NCI-H748 (cell line): ENCODE measurements around the gene ABHD11.
"Not testable (repeated sequence)": the region's sequence is repeated elsewhere in the genome, so short reads cannot be mapped to it uniquely, and the experiment has no call there.

ENCODE experiments used
- DNase-seq: peaks from one replicate; lab custom pipeline; 2025; ENCODE audit not compliant: unreplicated experiment; lab: John Stamatoyannopoulos, UW

ABHD11 gene

DNA sequence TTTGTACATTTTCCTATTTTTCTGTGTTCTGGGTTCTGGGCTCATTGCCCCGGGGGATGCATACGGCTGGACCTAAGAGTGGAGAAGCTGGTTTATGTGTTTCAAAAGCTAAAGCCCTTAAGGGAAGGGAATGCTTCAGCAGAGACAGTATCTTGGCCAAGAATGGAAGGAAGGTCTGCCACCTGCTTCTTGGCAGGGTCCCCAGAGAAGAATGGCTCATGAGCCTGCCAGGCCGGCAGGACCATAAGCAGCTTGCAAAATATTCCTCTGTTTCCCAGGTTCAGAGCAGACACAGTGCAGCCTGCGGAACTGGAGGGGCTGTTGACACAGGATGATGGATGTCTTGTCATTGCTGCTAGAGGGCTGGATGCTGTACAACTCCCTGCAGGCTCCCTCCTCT, 7.8 kb upstream of the ABHD11 start:
- DNase-seq, result no peak

DNA sequence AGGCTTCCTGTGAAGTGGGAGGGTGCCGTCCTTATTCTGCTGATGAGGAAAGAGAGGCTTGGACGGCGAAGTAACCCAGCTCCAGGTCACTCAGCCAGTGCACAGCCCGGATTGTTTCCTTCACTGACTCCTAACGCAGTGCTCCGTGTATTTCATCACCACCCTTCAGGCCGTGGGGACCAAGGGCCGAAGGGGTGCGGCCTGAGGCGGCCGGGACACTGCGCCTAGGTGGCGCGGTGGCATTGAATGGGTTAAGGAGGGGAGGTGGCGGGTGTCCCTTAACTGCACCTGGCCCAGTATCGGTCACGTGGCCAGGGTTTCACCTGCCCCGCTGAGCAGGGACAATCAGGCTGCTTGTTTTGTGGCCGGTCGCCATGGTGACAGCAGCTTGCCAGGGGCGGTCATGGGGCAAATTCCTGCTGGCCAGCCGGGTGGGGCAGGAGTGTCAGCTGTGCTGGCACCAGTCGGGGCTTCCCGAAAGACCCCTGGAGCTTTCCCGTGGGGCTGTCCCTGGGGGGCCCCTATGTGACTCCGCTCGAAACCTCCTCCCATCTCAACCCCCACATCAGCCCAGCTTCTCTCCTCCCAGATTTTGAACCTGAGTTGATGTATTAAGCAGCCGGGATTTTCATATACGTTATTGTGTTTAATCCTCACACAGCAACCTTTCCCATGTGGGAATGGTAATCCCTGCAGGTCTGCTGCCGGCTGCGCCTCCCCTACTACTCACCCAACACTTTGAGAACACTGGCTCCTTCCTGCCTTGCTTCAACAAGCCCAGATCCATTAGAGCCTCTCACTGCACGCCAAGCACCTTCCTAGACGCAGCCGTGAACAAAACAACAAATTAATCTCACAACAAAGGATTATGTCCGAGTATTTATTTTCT, 4.4 kb upstream of the ABHD11 start:
- peak; percentile 99 for DNase-seq

DNA sequence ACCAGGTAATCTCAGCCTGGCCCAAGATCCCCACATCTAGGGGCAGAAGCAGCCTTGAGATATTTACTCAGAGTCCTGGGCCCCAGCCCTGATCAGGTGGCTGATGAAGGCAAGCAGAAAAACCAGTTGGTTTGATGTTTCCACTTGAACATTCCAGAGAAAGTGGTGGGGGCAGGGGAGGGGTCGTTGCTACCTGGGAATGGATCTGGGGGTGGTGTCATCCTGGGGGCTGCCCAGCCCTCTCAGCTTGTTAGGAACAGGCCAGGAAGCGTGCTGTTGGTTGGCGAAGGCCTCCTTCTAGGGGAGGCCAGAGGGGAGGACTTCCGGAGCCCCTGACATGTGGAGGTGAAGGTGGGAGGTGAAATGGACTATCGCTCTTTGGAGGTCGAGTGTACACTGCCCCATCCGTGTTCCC, 3.7 kb upstream of the ABHD11 start:
- peak; percentile 86 for DNase-seq

DNA sequence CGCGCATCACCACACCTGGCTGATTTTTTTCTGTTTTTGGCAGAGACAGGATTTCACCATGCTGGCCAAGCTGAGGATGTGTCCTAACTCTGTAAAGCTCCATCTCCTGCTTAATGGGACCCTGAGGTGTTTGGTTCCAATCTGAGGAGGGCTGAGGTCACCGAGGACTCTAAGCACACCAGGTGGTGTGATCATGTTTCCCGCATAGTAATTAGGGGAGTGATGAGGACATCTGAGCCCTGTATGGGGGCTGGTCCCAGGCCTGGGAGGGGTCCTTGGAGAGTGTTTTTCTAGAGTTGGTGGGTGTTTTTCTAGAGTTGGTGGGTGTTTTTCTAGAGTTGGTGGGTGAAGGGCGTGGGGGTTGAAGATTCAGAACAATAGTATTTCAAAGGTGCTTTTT, 3.0 kb upstream of the ABHD11 start:
- DNase-seq, result peak; percentile 81

DNA sequence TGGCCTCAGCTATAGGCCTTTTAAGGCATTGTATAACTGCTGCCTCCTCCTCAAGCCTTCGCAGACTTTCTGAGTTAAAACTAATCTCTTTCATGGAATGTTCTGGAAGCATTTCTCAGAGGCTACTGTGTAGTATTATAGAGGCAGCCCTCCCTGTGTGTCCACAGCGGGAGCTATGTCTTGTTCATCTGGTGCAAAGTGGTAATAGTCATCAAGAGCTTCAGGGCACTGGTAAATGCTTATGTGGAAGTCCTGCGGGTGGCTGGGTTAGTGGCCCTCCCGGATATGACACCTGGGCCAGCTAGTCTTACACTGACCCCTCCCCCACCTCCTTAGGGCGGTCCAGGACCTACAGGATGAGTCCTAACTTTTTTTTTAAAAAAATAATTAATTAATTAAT, 2.2 kb upstream of the ABHD11 start:
- no peak for DNase-seq

DNA sequence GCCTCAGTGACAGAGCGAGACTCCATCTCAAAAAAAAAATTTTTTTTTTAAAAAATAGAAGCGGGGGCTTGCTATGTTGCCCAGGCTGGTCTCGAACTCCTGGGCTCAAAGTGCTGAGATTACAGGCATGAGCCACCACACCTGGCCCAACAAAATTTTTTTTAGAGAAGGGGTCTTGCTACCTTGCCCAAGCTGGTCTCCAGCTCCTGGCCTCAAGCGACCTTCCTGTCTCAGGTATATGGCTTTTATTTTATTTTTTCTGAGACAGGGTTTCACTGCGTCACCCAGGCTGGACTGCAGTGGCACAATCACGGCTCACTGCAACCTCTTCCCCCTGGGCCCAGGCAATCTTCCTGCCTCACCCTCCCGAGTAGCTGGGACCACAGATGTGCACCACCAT, 1.6 kb upstream of the ABHD11 start:
- DNase-seq, result no peak

DNA sequence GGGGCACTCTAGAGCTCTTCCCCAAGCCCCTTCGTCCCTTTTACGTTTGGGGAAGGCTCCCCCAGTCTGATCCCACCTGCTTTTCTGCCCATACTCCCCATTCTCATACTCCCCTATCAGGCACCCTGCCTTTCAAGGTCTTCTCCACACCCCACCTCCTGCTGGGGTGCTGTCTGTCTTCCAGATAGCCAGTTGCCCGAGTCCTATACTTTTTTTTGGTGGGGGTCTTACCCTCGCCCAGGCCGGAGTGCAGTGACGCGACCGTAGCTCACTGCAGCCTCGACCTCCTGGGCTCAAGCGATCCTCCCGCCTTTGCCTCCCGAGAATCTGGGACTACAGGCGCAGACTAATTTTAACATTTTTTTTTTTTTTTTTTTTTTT, 775 bp upstream of the ABHD11 start:
- DNase-seq, result no peak

DNA sequence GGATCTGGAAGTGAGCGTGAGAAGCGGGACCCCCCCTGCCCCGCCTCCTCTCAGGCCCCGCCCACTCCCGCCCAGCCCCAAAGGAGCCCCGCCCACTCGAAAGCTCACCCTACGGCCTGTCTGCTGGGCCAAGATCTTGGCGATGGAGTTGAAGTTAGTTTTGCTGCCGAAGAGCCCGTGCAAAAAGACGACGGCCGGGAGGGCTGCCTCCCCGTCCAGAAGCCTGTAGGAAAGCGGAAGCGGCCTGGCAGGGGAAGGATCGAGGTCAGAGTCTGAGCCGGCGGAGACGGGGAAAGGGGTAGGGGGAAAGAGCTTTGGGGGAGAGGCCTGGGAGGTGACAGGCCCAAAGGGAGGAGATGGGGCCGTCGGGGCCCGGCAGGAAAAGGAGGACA, 386 bp downstream of the ABHD11 start:
- DNase-seq, result peak; percentile 66

DNA sequence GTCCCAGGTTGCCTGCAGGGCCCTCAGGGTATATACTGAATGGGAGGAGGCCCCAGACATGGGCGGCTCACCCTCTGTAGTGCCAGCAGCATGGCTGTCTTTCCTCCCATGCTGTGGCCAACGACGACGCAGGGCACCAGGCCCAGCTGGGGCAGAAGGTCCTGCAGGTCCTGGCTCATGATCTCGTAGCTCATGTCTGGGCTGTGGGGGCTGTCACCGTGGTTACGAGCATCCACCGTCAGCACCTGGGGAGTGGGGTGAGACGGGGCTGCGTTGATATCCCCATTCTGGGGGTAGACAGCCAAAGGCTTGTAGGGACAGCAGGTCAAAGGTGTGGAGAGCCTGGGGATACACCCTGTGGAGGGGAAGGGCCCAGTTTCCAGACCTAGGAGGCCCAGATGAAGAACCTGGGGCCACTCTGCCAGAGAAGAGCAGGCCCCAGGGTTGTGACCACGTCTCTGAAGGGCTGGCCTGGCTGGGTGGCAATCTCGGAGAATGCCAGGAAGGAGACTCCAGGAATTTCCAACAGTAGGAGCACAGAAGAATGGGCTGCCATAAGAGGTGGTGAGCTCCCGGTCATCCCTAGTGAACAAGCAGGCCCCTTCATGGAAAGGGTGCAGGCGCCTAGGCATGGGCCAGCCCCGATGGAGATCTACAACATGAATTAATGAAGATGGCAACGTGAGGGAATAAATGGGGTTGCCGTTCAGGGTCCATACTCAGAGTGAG, 947 bp downstream of the ABHD11 start:
- DNase-seq, result no peak

DNA sequence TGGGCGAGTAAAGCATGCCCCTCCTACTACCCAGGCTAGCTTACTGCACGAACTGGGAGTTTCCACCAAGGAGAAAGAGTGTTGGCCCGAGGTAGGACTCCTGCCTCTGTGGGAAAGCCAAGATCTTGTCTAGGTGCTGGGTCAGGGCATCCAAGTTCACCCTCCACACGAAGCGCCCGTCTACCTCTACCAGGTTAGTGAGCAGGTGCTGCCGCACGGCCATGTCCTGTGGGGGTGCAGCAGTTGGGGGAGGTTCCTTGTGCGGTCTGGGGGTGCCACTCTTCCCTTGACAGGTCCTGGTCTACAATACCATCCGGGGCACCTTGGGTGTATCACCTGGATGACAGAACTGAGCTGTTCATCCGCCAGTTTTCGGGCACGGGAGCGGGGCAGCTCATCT, 1.7 kb downstream of the ABHD11 start:
- DNase-seq, result no peak

DNA sequence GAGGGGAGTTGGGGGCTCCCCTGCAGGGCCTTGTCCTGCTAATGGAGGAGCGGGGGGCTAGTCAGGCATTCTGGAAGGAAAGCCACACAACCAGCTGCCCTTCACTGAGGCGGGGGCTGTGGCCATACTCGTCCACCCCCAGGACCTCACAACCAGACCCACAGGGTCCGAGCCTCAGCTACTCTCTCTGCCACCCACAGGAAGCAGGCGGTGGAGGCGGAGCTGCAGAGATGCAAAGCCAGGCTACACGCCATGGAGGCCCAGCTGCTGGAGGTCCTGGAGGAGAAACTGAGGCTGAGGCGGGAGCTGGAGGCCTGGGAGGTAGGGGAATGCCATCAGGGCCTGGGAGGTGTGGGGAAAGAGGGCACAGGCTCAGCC, 3.1 kb downstream of the ABHD11 start:
- DNase-seq, result no peak

DNA sequence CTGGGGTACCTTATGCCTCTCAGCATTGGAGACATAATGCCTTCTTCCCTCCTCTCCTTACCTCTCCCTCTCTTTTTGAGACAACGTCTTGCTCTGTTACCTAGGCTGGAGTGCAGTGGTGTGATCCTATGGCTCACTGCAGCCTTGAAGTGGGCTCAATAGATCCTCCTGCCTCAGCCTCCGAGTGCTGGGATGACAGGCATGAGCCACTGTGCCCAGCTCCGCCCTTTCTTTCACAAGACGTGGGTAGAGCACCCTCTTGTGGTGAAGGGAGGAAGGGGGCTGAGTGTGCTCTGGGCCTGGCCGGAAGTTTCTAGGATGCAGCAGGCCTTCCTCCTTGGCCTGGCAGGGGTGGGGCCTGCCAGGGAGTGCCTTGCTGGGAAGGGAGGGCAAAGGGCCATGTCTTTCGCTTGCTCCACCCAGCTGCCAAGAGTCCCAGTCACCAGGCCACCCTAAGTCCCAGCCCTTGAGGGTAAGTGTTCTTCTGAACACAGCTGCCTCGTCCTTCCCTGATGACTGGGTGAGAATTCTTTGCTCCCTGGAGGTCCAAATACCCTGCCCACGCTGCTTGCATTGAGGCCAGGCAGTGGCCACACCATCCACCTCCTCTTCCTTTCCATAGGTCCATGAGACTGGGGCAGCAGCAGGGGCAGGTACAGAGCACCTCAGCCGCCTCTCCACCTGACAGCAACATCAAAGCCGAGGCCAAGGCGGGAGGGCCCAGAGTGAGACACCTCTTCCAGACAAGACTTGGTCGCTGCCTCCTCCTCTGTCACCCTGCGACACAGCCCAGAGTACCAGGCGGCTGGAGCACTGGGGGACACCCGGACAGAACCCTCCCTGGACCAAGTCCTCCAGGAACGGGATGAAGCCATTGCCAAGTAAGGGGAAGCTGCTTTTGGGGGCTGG, 3.7 kb downstream of the ABHD11 start:
- DNase-seq, result peak; percentile 79

DNA sequence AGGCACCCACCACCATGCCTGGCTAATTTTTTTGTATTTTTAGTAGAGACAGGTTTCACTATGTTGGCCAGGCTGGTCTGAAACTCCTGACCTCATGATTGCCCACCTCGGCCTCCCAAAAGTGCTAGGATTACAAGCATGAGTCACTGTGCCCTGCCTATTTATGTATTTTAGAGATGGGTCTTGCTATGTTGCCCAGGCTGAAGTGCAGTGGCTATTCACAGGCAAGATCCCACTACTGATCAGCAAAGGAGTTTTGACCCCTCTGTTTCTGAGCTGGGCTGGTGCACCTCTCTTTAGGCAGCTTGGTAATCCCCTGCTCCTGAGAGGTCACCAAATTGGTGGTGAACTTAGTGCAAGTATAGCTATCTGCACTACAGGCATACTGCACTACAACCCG, 6.2 kb downstream of the ABHD11 start:
- no peak for DNase-seq

DNA sequence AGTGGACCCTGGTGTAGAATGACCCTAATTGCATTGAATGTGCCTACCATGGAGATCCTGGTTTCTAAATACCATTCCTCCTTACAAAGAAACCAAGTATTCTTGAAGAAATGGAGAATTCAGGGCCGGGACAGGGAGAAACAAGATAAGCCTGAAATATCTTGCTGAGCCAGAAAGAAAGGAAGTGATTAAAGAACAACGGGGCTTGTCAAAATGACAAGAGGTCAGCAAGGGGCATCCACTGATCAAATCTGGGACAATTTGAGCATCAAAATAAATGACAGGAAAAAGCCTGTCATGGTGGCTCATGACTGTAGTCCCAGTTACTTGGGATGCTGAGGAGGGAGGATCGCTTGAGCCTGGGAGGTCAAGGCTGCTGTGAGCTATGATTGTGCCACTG, 8.1 kb downstream of the ABHD11 start:
- DNase-seq, result no peak

DNA sequence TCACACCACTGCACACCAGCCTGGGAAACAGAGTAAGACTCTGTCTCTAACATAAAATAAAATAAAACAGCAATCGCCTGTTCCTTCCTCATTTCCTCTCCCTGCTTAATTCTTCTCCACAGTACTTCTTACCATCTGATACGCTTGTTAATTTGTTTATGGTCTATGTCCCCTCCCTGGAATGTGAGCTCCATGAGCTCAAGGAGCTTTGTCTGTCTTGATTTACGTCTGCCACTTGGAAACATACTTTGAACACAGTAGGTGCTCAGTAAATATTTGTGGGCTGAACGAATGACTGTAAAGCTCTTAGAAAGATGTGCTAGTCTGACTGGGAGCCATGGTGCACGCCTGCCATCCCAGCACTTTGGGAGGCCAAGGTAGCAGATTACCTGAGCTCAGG, 10.1 kb downstream of the ABHD11 start:
- DNase-seq, result no peak

DNA sequence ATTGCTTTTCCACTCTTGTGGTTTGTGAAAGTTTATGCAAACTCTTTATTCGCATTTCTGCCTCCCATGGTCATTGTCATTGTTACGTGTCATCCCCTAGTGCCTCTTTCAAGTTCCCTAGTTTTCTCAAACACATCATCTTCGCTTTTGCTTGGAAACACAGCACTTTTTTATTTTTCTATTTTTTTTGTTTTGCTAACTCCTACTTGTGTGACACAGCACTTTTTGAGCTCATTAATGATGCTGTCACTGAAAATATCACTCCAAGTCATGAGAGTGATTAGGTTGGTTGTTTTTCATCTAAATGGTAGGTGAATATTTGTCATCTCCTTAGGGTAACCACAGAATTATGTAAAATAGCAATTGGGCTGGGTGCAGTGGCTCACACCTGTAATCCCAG, 10.7 kb downstream of the ABHD11 start:
- DNase-seq, result no peak

DNA sequence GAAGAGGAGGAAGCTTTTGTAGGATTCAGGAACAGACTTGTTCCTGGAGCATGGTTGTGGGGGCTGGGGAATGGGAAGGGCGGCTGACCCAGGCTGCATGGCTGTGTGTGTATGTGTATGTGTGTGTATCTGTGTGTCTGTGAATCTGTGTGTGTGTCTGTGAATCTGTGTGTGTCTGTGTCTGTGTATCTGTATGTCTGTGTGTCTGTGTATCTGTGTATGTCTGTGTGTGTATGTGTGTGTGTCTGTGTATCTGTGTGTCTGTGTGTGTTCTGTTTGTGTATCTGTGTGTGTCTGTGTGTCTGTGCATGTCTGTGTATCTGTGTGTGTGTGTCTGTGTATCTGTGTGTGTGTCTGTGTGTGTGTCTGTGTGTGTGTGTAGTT, 12.5 kb downstream of the ABHD11 start:
- DNase-seq, result no peak

DNA sequence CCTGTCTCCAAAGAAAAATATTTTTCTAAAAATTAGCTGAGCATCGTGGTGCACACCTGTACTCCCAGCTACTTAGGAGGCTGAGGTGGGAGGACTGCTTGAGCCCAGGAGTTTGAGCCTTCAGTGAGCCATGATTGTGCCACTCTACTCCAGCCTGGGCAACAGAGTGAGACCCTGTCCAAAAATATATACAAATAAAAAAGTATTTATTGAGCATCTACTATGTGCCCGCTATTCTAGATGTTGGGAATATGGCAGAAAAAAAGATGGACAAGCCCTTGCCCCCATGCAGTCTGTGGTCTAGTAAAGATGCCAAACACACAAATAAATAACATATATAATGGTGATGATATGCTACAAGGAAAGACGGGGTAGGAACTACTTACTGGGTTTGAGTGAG, 14.8 kb downstream of the ABHD11 start:
- DNase-seq, result no peak

DNA sequence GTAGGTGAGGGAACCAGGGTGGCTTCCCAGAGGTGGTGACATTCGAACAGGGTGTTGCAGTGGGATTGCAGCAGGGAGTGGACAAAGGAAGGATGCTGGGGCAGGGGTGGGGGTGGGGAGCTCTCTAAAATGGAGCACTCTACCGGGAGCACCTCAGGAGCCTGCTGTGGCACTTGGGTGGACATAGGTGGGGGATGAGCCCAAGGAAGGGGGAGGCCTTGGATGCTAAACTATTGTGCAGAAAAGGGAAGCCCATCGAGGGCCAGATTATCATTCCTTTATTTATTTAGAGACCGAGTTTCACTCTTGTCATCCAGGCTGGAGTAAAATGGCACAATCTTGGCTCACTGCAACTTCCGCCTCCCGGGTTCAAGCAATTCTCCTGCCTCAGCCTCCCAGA, 15.8 kb downstream of the ABHD11 start:
- no peak for DNase-seq

DNA sequence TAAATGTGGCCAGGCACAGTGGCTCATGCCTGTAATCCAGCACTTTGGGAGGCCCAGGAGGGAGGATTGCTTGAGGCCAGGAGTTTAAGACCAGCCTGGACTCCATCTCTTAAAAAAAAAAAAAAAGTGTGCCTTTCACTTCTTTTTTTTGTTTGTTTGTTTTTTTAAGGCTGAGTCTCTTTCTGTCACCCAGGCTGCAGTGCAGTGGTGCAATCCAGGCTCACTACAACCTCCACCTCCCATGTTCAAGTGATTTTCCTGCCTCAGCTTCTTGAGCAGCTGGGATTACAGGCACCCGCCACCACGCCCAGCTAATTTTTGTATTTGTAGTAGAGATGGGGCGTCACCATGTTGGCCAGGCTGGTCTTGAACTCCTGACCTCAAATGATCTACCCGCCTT, 16.4 kb downstream of the ABHD11 start:
- not testable (repeated sequence) for DNase-seq

DNA sequence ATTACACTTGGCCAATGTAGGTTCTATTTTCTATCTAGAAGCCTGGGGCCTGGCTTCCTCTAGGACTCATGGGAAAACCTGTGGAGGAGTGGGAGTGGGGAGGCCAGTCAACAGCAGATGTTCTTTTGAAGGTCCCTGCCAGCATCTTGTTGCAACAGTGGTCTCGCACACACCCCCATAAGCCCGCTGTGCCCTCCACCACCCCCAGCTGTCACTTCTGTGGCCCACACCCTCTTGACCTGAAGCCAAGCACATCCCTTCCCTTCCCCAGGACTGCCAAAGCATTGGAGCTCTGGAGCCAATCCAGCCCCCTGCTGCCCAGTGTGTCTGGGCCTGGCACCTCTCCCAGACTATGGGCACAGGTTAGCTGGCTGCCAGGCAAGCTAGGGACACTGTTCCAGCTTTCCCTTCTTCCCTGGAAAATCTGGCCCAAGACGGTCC, 17.2 kb downstream of the ABHD11 start:
- DNase-seq, result no peak

DNA sequence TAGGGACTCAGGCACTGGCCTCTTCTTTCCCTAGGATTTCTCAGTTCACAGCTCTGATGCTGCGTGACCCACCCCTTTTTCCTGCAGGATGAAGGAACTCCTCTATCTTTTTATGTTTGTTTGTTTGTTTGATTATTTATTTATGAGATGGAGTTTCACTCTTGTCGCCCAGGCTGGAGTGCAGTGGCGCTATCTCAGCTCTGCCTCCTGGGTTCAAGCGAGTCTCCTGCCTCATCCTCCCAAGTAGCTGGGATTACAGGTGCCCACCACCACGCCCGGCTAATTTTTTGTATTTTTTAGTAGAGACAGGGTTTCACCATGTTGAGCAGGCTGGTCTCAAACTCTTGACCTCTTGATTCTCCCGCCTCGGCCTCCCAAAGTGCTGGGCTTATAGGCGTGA, 18.2 kb downstream of the ABHD11 start:
- DNase-seq, result not testable (repeated sequence)
